ENCODE results near the gene TRIOBP.

DNA sequence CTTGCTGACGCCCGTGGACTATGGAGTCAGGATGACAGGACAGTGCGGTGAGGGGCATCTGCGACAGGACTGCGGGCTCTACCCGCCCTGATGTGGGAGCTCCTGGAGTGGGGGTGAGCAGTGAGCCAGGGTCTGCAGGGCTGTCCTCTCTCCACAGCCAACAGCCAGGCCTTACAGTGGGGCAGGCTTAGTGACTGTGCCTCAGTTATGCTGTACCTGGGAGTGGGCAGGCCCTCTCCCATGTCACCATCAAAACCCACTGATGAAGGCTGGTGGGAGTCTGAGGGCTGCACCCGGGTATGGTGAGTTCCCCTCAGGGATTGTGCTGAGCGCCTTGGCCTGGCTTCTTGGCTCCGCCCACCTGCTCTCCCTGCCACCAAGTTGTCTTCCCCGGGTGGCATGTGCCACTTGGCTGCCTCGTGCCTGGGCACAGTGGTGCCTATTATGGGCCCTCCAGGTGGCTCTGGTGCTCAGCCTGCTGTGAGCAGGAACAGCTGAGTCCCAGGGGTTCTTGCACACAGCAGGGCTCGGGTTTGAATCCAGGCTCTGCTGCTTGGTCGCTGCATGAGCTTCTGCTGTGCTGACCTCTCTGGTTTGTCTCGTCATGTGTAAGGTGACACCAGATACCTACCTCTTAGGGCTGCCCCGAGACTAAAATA lies 4.1 kb upstream of the TRIOBP start:
- TF ChIP-seq CTCF (conservative IDR thresholded peaks at IDR 0.05 in 1 of 2, IDR thresholded peaks at IDR 0.05 in 1 of 2; ENCODE audit: low read depth in 1 of 2, low read length in 2 of 2): no peak
- no peak for TF ChIP-seq EZH2 (IDR thresholded peaks at IDR 0.05; ENCODE audit: low read length, missing control alignments)
